NB4 (cell line): Measurements from ENCODE around the gene GPR84.

ENCODE experiments used
- MYC ChIP-seq: IDR thresholded peaks from 2 replicates; pipeline ENCODE4 v1.6.1; 2011; ENCODE audit warnings: low read depth, low read length
- POLR2A ChIP-seq: IDR thresholded peaks from 2 replicates; pipeline ENCODE4 v1.6.1; 2011; ENCODE audit warnings: mild to moderate bottlenecking; ENCODE audit not compliant: insufficient read length; ENCODE audit errors: extremely low read depth
- TF ChIP-seq, protein P1 (sequence below): IDR thresholded peaks from one replicate; pipeline ENCODE4 v1.5.1; 2012; ENCODE audit warnings: low read depth, low read length
- TF ChIP-seq, protein P2 (sequence below): IDR thresholded peaks from 2 replicates; pipeline ENCODE4 v1.6.1; 2011; ENCODE audit warnings: low read depth, low read length

DNA sequence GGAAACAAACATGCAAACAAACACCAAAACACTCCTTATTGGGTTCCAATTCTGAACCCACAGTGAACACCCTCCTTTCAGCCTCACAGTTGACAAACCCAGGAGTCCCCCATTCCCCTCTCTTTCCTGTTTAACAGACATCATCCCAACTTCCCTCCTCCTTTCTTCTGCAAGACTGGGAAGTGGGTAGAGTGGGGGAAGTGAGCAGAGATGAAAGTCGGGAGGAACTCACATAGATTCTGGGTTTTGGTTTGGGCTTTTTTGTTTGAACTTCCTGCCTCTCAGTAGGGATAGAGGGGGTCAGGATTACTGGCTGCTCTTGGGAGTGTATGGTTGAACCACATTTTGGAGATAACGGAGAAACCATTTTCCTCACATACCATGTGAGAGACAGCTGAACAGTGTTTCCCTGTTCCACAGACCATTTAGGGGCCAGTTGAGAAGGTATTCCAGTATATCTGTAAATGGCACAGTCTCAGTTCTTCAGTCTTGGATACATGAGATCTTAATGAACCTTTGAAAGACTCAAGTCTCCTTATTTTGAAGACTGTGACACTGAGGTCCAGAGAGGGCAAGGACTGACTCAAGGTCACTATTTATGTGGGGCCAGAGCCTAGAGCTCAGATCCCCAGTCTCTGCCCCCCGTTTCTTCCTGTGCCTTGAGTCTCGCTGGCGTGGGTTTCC is 3.9 kb upstream of the GPR84 start:
- TF ChIP-seq, protein P1, sequence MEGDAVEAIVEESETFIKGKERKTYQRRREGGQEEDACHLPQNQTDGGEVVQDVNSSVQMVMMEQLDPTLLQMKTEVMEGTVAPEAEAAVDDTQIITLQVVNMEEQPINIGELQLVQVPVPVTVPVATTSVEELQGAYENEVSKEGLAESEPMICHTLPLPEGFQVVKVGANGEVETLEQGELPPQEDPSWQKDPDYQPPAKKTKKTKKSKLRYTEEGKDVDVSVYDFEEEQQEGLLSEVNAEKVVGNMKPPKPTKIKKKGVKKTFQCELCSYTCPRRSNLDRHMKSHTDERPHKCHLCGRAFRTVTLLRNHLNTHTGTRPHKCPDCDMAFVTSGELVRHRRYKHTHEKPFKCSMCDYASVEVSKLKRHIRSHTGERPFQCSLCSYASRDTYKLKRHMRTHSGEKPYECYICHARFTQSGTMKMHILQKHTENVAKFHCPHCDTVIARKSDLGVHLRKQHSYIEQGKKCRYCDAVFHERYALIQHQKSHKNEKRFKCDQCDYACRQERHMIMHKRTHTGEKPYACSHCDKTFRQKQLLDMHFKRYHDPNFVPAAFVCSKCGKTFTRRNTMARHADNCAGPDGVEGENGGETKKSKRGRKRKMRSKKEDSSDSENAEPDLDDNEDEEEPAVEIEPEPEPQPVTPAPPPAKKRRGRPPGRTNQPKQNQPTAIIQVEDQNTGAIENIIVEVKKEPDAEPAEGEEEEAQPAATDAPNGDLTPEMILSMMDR = no peak
- TF ChIP-seq, protein P2, sequence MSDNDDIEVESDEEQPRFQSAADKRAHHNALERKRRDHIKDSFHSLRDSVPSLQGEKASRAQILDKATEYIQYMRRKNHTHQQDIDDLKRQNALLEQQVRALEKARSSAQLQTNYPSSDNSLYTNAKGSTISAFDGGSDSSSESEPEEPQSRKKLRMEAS = no peak
- TF ChIP-seq POLR2A = no peak
- TF ChIP-seq MYC = no peak
